ENCODE data around the gene NFATC1.

The NFATC1 gene

GRCh38 chr18:79528316-79528695, 132.6 kb downstream of the NFATC1 start:
- Histone ChIP-seq H3K27me3 (ENCODE audit: insufficient read depth, low read length) (peaks cover 18% of the 10 kb centered on the region), H3K27ac (ENCODE audit: low read depth, low read length) (no peak overlapping the region), H3K36me3 (ENCODE audit: insufficient read depth, low read length) (no peaks in the 10 kb centered on the region), H3K4me1 (ENCODE audit: control insufficient read depth, insufficient read depth, low read length, unreplicated experiment) (no peaks in the 10 kb centered on the region), H2AFZ (ENCODE audit: low read length, unreplicated experiment) (no peak overlapping the region), H3K4me3 (ENCODE audit: low read depth, low read length) (no peak overlapping the region), H3K79me2 (ENCODE audit: control insufficient read depth, insufficient read depth, low read length, unreplicated experiment) (no peaks in the 10 kb centered on the region)

- Histone ChIP-seq H2AFZ (ENCODE audit: low read length, unreplicated experiment) (no peak overlapping the region), H3K27me3 (ENCODE audit: insufficient read depth, low read length) (peaks cover 18% of the 10 kb centered on the region), H3K27ac (ENCODE audit: low read depth, low read length) (no peak overlapping the region), H3K79me2 (ENCODE audit: control insufficient read depth, insufficient read depth, low read length, unreplicated experiment) (no peaks in the 10 kb centered on the region), H3K36me3 (ENCODE audit: insufficient read depth, low read length) (no peaks in the 10 kb centered on the region), H3K4me1 (ENCODE audit: control insufficient read depth, insufficient read depth, low read length, unreplicated experiment) (no peaks in the 10 kb centered on the region), H3K4me3 (ENCODE audit: low read depth, low read length) (no peak overlapping the region)
Observed at GRCh38 chr18:79528846-79529245, 133.1 kb downstream of the NFATC1 start.

GRCh38 chr18:79529296-79529695, 133.6 kb downstream of the NFATC1 start:
- Histone ChIP-seq H3K4me3 (ENCODE audit: low read depth, low read length) (no peak overlapping the region), H3K36me3 (ENCODE audit: insufficient read depth, low read length) (no peaks in the 10 kb centered on the region), H3K27ac (ENCODE audit: low read depth, low read length) (no peak overlapping the region), H3K79me2 (ENCODE audit: control insufficient read depth, insufficient read depth, low read length, unreplicated experiment) (no peaks in the 10 kb centered on the region), H3K27me3 (ENCODE audit: insufficient read depth, low read length) (peaks cover 19% of the 10 kb centered on the region), H3K4me1 (ENCODE audit: control insufficient read depth, insufficient read depth, low read length, unreplicated experiment) (no peaks in the 10 kb centered on the region), H2AFZ (ENCODE audit: low read length, unreplicated experiment) (no peak overlapping the region)

- Histone ChIP-seq H3K27ac (ENCODE audit: low read depth, low read length) (no peak overlapping the region), H3K27me3 (ENCODE audit: insufficient read depth, low read length) (peaks cover 21% of the 10 kb centered on the region), H3K36me3 (ENCODE audit: insufficient read depth, low read length) (no peaks in the 10 kb centered on the region), H3K79me2 (ENCODE audit: control insufficient read depth, insufficient read depth, low read length, unreplicated experiment) (no peaks in the 10 kb centered on the region), H2AFZ (ENCODE audit: low read length, unreplicated experiment) (no peak overlapping the region), H3K4me3 (ENCODE audit: low read depth, low read length) (no peak overlapping the region), H3K4me1 (ENCODE audit: control insufficient read depth, insufficient read depth, low read length, unreplicated experiment) (no peaks in the 10 kb centered on the region)
Observed at GRCh38 chr18:79529991-79530390, 134.3 kb downstream of the NFATC1 start.

GRCh38 chr18:79530821-79531220, 135.1 kb downstream of the NFATC1 start:
- Histone ChIP-seq H3K36me3 (ENCODE audit: insufficient read depth, low read length) (no peaks in the 10 kb centered on the region), H3K27me3 (ENCODE audit: insufficient read depth, low read length) (peaks cover 29% of the 10 kb centered on the region), H3K79me2 (ENCODE audit: control insufficient read depth, insufficient read depth, low read length, unreplicated experiment) (no peaks in the 10 kb centered on the region), H2AFZ (ENCODE audit: low read length, unreplicated experiment) (no peak overlapping the region), H3K4me1 (ENCODE audit: control insufficient read depth, insufficient read depth, low read length, unreplicated experiment) (no peaks in the 10 kb centered on the region), H3K4me3 (ENCODE audit: low read depth, low read length) (no peak overlapping the region), H3K27ac (ENCODE audit: low read depth, low read length) (no peak overlapping the region)

- Histone ChIP-seq H3K4me1 (ENCODE audit: control insufficient read depth, insufficient read depth, low read length, unreplicated experiment) (no peaks in the 10 kb centered on the region), H3K27ac (ENCODE audit: low read depth, low read length) (no peak overlapping the region), H2AFZ (ENCODE audit: low read length, unreplicated experiment) (no peak overlapping the region)
Observed at GRCh38 chr18:79531386-79531785, 135.7 kb downstream of the NFATC1 start.

GRCh38 chr18:79531926-79532312, 136.2 kb downstream of the NFATC1 start:
- Histone ChIP-seq H3K79me2 (ENCODE audit: control insufficient read depth, insufficient read depth, low read length, unreplicated experiment) (no peaks in the 10 kb centered on the region), H2AFZ (ENCODE audit: low read length, unreplicated experiment) (no peak overlapping the region), H3K36me3 (ENCODE audit: insufficient read depth, low read length) (no peaks in the 10 kb centered on the region), H3K27me3 (ENCODE audit: insufficient read depth, low read length) (peaks cover 38% of the 10 kb centered on the region), H3K27ac (ENCODE audit: low read depth, low read length) (no peak overlapping the region), H3K4me1 (ENCODE audit: control insufficient read depth, insufficient read depth, low read length, unreplicated experiment) (no peaks in the 10 kb centered on the region), H3K4me3 (ENCODE audit: low read depth, low read length) (no peak overlapping the region)

More at GRCh38 chr18:79531386-79531785, 135.7 kb downstream of the NFATC1 start:
- Histone ChIP-seq H3K36me3 (ENCODE audit: insufficient read depth, low read length) (no peaks in the 10 kb centered on the region), H3K27me3 (ENCODE audit: insufficient read depth, low read length) (peaks cover 33% of the 10 kb centered on the region), H3K79me2 (ENCODE audit: control insufficient read depth, insufficient read depth, low read length, unreplicated experiment) (no peaks in the 10 kb centered on the region), H3K4me3 (ENCODE audit: low read depth, low read length) (no peak overlapping the region)

GRCh38 chr18:79532313-79533007, 136.7 kb downstream of the NFATC1 start:
- no peak overlapping the region for H2AFZ ChIP-seq (ENCODE audit: low read length, unreplicated experiment)
- H3K4me1 ChIP-seq (ENCODE audit: control insufficient read depth, insufficient read depth, low read length, unreplicated experiment), result no peaks in the 10 kb centered on the region
- no peak overlapping the region for H3K4me3 ChIP-seq (ENCODE audit: low read depth, low read length)
- H3K36me3 ChIP-seq (ENCODE audit: insufficient read depth, low read length), result no peaks in the 10 kb centered on the region
- no peaks in the 10 kb centered on the region for H3K79me2 ChIP-seq (ENCODE audit: control insufficient read depth, insufficient read depth, low read length, unreplicated experiment)
- peaks cover 38% of the 10 kb centered on the region for H3K27me3 ChIP-seq (ENCODE audit: insufficient read depth, low read length)
- no peak overlapping the region for H3K27ac ChIP-seq (ENCODE audit: low read depth, low read length)

GRCh38 chr18:79533146-79533545, 137.4 kb downstream of the NFATC1 start:
- Histone ChIP-seq H3K4me1 (ENCODE audit: control insufficient read depth, insufficient read depth, low read length, unreplicated experiment) (no peaks in the 10 kb centered on the region), H3K27me3 (ENCODE audit: insufficient read depth, low read length) (peaks cover 38% of the 10 kb centered on the region), H3K36me3 (ENCODE audit: insufficient read depth, low read length) (no peaks in the 10 kb centered on the region), H2AFZ (ENCODE audit: low read length, unreplicated experiment) (no peak overlapping the region), H3K27ac (ENCODE audit: low read depth, low read length) (no peak overlapping the region), H3K4me3 (ENCODE audit: low read depth, low read length) (no peak overlapping the region), H3K79me2 (ENCODE audit: control insufficient read depth, insufficient read depth, low read length, unreplicated experiment) (no peaks in the 10 kb centered on the region)

GRCh38 chr18:79533591-79533990, 137.9 kb downstream of the NFATC1 start:
- Histone ChIP-seq H3K4me1 (ENCODE audit: control insufficient read depth, insufficient read depth, low read length, unreplicated experiment) (no peaks in the 10 kb centered on the region), H3K27ac (ENCODE audit: low read depth, low read length) (no peak overlapping the region), H3K36me3 (ENCODE audit: insufficient read depth, low read length) (no peaks in the 10 kb centered on the region), H2AFZ (ENCODE audit: low read length, unreplicated experiment) (no peak overlapping the region), H3K79me2 (ENCODE audit: control insufficient read depth, insufficient read depth, low read length, unreplicated experiment) (no peaks in the 10 kb centered on the region), H3K4me3 (ENCODE audit: low read depth, low read length) (no peak overlapping the region), H3K27me3 (ENCODE audit: insufficient read depth, low read length) (peaks cover 42% of the 10 kb centered on the region)

- H3K27ac ChIP-seq (ENCODE audit: low read depth, low read length), result no peak overlapping the region
- H2AFZ ChIP-seq (ENCODE audit: low read length, unreplicated experiment), result no peak overlapping the region
- H3K36me3 ChIP-seq (ENCODE audit: insufficient read depth, low read length), result no peaks in the 10 kb centered on the region
- no peaks in the 10 kb centered on the region for H3K79me2 ChIP-seq (ENCODE audit: control insufficient read depth, insufficient read depth, low read length, unreplicated experiment)
- H3K4me3 ChIP-seq (ENCODE audit: low read depth, low read length), result no peak overlapping the region
- peaks cover 50% of the 10 kb centered on the region for H3K27me3 ChIP-seq (ENCODE audit: insufficient read depth, low read length)
- no peaks in the 10 kb centered on the region for H3K4me1 ChIP-seq (ENCODE audit: control insufficient read depth, insufficient read depth, low read length, unreplicated experiment)
Observed at GRCh38 chr18:79534356-79534755, 138.6 kb downstream of the NFATC1 start.

Measured in ACC112 (cell line).